Activated gamma-delta T cell (primary cell): Measurements from ENCODE around the gene SKI.

Source experiments
- DNase-seq: peaks from one replicate; lab custom pipeline; 2025; lab: John Stamatoyannopoulos, UW

The SKI gene

DNA sequence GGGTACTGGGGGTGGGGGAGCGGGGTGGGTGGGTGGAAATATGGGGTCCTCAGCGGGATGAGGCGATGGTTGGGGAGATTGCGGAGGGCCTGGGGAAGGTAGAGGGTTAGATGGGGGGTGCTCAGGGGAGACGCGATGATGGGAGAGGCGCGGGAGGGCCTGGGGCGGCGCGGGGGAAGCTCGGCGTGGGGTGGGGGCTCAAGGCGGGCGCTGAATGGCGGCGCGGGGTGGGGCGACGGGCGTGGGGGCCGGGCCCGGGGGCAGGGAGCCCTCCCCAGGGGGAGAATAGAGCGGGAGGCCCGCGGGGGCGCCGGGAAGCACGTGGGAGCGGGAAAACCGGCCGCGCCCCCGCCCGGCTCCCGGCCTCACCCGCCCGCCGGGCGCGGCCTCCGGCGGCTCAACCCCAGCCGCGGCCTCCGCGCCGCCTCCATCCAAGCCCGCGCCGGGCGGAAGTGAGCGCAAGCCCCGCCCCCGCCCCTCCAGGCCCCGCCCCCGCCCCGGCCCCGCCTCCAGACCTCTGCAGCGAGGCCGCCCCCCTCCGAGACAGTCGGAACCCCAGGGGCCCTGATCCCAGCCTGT is 33.7 kb upstream of the SKI start, which contains the start of gene FAAP20:
FAAP20 (minus strand) TSS at position 454 of the 579 bp plus-strand sequence; CDS start at position 431, 23 bp downstream.
- DNase-seq = peak; percentile 70

DNA sequence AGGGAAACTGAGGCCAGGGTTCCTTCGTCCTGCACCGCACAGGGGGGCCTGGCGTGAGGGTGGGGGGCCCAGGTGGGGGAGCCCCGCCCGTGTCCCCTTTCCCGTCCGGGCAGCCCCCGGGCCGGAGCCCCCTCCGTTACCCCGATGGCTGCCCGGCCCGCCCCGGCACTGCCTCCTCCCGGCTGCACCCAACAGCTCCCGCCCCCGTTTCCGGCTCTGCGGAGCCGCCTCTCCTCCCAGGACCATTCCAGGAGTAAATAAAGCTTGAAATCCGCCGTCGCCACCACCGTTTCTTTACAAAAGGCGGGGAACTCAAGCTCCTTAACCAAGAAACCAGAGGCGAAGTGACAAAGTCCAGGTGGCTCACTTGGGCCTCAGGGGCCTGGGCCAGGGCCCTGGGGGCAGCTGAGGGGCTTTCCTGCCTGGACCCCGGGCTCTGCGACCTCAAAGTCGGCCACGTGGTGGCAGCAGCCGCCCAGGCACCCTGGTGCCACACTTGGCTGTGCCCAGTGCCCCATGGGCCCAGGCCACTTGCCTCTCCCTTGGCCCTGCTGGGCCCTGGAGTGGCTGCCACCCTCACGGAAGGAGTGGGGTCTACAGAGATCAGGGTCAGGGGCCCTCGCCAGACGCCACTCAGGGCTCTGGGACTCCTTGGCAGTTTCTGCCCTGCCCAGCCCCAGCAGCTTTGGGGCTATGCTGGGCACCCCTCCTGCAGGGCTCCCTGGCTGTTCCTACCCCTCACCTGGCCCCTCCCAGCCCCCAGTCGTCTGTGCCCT is 33.0 kb upstream of the SKI start:
- peak; percentile 80 for DNase-seq

DNA sequence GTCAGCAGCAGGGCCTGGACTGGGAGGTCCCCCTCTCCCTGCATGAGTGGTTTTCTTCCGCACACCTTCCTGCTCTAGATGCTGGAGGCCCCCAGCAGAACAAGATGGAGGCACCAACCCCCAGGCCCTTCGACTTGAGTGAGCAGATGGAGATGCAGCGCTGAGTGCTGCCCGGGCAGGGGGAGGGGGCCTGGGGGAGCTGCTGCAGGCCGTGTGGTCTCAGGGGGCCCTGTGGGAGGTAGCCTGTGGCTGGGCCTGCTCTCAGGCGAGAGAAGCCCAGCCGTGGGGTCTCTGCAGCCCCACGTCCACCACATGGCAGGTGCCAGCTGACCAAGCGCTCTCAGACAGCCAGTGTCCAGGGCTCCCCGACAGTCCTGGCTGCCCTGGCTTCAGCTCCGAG is 32.3 kb upstream of the SKI start:
- DNase-seq = no peak

DNA sequence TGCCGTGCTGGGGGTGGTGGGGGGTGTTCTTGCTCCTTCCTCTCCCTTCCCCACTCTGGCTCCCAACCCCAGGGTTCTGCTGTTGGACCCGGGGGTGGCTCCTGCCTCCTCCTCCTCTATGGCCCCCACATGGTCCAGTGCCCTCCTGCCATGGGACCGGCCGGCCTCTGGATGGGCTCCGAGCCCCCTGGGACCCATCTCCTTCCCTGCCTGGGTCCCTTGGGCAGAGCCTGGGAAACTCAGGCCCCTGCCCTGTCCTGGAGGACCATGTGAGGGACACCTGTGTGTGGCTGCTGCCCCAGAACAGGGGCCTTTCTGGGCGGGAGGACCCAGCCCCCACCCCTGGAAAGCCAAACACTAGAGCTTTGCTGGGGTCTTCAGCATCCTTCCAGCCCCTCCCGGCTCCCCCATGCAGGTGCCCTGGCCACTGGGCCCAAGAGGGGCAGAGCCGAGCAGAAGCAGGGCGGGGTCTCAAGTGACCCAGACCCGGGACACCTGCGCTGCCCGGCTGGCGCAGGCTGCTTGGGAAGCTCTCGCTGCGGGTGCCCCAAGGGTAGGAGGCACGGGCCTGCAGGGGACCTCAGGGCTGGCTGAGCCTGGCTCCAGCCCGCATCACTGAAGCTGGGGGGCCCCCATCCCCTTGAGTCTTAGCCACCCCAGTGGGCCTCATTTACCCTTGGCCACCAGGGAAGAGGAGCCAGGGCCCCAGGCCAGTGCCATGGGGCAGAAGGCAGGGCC is 31.0 kb upstream of the SKI start:
- DNase-seq = no peak

DNA sequence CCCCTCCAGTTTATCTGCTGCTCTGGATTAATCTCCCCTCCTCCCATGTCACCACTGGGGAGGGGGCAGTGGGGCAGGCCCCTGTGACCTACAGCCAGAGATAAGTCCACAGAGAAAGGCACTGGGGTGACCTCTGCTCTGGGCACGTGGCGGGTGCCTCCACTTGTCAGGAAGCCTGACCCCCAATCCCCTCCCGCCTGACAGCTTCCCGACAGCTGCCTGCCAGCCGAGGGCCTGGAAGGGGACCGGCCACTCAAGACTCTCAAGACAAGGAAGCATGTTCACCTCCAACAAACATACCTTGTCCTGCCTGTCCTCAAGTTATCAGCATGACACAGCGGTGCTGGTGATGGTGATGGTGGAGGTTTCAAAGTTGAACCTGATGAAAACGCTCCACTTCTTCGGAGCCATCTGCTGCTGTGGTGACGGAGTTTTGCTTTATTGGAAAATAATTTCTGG is 30.4 kb upstream of the SKI start:
- no peak for DNase-seq

DNA sequence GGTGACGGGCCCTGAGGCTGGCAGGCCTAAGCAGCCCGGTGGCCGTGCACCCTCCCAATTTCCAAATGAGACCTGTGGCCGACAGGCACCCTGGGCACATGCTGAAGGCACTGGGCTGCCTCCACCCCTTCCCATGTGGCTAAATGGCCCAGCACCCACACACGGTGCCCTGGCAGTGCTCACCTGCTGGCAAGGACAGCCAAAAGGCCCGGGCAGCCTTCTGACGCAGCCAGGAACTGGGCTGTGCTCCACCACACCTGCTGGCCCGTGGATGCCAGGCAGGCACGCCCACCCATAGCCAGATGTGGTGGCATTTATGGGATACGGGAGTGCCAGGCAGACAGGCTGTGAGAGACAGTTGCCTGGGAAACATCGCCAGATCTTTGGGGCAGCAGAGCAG is 29.5 kb upstream of the SKI start:
- DNase-seq = no peak

DNA sequence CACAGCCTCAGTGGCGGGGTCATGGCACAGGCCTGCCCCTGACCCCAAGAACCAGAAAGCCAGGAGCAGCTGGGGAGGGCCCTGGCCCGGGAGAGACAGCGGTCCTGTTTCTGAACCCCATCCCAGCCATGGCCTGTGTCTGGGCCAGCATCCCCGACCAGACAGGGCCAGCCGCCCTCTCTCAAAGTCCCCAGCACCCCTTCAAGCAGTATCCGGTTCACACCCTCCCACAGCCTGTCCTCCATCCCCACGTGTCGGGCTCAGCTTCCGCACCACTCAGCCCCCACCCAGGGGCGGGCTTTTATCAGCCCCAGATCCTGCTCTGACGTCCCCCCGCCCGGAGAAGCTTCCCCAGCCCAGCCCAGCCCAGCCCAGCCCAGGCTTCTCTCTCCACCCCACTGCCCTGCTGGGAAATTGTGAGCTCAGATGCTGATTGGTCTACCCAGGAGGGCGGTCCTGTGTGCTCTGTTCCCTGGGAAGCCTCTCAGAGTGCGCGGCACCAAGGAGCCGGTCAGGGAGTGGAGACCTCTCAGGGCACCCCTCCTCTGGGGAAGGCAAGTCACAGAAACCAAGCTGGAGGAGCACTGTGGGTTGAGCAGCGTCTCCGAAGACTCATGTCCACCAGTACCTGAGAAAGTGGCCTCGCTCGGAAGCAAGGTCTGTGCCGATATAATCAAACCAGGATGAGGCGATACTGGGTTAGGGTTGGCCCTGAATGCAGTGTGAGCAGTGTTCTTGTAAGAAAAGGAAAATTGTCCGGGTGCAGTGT is 28.9 kb upstream of the SKI start:
- peak; percentile 65 for DNase-seq

DNA sequence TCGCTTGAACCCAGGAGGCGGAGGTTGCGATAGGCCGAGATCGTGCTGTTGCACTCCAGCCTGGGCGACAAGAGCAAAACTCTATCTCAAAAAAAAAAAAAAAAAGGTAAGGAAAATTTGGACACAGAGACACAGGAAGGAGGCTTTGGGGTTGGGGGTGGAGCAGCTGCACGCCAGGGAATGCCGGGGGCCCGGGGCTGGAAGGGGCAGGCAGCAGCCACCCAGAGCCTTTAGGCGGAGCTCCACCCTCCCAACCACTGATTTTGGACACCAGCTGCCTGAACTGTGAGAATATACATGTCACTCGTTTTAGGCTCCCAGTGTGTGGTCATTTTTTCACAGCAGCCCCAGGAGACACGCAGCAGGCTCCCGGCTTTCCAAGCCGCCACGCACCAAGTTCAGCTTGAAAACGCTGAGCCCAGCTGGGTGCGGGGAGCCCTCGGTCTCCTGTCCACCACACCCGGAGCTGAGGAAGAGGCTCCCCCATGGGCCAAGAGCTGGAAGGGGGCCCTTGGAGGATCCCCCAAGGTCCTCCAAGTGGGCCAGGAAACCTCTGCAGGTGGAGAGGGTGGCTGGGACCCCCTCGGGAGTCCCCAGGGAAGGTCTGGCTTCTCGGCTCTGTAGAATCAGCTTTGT is 27.7 kb upstream of the SKI start:
- DNase-seq = no peak

DNA sequence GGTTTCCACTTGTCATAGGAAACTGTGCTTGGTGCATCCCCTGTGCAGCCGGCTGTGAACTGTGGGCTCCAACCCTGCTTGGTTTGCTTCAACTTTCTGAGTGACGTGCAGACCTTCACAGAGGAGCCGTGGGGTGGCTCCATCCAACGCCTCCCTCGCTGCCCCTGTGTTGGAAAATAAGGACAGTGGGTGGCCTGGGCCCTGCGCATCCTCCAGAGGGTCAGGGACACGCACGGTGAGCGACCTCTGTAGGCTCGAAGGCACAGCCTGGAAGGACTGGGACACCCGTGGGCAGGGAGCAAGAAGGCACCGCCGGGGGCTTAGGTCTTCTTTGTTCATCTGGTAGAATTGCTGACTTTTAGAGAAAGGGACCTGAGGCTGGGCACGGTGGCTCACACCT is 27.1 kb upstream of the SKI start:
- no peak for DNase-seq

DNA sequence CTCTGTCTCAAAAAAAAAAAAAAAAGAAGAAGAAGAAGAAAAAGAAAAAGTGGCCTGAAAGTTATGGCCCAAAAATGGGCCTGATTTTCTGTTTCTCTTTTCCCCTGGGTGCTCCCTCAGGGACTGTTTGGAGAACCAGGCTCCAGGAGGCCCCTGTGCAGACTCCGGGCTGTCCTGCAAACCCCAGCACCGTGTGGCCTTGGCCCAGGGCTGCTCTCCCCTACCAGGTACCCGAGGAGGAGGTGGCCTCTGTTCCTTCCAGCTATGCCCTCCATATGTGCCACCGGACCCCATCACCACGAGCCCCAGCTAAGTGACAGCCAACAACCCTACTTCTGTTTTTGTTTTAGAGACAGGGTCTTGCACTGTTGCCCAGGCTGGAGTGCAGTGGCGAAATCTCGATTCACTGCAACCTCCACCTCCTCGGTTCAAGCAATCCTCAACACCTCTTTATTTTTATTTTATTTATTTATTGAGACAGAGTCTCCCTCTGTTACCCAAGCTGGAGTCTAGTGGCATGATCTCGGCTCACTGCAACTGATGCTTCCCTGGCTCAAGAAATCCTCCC is 26.0 kb upstream of the SKI start:
- no peak for DNase-seq

DNA sequence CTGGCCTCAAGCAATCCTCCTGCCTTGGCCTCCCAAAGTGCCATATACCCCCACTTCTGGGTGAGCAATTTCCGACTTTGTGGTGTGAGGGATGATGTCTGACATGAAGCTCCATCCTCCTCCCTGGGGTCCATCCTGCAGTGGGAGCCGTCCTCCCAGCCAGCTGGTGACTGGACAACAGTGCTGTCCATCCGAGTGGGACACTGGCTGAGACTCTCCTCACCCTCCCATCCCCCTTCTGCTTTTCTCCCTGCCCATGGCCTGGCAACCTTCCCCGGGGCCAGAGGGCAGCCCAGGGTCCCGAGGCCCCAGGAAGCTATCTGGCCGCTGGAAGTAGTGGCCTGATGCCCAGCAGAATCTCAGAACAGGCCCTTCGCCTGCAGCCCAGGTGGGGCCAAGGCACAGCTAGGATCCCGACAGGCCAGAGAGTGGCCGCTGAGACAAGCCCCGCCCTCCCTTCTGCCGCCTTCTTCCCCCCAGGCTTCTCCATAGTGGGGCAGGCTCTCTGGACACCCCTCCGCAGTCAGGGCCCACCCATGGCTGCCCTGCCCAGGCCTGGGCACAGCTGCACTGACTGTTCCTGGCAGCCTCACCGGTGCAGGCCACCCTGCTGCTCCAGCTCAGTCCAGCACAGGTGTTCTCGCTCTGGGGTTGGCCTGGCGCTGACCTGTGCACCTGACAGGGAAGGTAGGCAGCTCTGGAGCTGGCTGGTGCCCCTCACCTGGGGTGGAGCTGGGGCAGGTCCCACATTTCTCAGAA is 25.1 kb upstream of the SKI start:
- no peak for DNase-seq

DNA sequence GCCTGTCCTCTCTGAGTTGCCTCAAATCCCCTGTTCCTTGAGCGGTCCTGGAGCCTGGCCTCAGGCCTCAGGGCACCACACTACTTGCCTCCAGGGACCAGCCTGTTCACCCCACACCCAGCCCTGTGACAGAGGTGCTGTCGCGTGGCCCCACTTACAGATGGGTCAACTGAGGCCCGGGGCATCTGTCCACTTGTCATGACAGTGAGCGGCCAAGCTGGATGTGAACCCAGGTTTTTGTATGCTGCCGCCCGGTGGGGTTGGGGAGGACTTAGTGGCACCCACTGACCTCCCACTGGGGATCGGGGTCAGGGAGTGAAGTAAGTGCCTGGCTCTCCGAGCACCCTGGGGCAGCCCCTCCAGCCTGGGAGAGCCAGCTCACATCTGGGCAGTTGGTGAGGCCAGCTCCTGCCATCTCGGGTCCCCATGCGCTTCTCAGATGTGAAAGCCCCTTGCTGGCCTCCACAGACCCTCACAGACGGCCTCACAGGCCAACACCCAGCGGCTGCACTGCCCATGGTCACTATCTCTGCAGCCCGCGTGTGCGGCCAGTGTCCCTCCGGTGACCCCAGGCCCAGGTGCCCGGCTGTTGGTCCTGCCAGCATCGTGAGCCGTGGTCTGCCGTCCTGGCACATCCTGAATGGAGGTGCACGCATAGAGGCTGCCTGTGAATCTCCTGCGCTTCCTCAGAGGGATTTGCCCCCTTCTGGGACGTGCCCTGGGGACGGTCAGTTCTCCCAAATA is 24.3 kb upstream of the SKI start:
- no peak for DNase-seq

DNA sequence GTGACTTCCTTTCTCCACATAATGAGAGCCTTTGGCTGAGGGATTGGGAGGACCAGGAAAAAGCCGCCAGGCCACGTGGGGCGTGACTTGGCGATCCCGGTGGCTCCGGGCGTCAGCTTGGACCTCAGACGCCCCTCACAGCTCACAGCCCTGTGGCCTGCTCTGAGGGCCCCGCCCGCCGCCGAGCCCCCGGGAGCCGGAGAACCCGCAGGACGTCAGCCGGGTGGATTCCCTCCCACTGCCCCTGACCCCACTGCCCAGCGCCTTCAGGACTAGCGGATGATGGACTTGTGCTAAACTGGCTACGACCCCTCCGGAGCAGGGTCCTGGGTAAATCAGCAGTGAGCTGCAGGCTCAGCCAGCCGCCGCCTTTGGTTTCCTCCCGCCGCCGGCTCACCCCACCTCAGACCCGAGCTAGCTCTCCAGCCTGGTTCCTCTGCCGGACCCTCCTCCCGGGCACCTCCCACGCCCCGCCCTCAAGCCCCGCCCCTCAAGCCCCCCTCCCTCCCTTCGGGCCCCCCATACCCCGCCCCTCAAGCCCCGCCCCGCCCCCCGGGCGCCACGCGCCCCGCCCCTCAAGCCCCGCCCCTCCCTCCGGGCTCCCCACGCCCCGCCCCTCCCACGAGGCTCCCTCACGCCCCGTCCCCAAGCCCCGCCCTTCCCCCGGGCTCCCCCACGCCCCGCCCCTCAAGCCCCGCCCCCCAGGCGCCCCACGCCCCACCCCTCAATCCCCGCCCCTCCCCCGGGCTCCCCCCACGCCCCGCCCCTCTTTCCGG is 23.5 kb upstream of the SKI start:
- DNase-seq = peak; percentile 89

DNA sequence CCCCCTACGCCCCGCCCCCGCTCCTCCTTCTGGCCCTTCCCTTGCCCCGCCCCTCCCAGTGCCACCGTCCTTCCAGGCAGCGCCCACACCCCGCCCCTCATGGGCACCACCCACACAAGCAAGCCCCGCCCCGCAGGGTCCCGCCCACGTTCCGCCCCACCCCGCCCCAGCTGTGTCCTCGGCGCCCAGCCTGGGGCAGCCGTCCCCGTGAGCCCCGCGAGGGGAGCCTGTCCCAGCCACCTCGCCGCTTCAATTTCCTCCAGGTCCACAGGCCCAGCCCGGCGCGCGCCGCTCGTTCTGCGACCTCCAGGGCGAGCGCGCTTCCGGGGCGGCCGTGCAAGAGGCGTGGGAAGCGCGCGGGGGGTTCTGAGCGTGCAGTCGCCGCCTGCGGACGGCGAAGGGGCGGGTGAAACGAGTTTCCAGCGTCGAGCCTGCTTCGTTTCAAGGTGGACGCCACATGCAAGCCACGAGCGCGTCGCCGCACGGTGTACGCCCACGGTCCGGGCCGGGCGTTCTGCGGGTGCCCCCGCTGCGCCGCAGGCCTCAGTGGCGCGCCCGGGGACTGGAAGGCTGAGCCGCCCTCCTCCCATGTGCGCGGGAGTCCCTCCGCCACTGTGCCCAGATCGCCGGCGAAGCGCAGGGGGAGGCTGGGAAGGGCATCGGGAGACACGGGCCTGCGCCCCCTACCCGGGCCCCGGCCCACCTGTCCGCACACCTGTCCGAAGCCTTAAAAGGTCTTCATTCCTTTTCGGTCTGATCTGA is 22.7 kb upstream of the SKI start:
- DNase-seq = no peak

DNA sequence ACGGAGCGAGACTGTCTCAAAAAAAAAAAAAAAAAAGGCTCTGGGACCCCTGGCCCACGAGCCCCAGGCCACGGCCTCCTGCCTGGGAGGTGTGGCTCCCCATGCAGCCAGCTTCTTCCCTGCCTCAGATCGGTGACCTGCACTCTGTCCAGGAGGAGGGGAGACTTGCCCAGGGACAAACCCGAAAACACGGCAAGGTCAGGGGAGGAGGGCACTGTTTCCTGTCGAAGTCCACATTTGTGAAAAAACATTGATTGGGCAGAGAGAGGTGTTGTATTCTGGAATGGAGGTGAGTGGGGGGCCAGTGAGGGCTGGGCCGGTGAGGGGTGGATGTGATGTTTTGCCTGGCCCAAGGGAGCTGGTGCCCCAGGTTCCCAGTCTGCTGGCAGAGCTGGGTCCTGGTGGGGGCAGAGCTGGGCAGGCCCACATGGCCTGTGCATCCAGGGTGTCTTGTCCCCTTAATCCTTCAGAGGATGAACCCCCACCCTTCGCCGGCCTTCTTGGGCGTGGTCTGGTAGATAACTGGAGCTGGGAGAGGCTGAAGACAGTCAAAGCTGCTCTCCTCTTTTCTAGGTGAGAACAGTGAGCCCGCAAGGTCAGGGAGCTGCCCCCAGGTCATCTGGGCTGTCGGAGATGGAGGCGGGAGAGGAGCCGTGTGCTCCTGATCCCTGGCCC is 21.2 kb upstream of the SKI start:
- no peak for DNase-seq

DNA sequence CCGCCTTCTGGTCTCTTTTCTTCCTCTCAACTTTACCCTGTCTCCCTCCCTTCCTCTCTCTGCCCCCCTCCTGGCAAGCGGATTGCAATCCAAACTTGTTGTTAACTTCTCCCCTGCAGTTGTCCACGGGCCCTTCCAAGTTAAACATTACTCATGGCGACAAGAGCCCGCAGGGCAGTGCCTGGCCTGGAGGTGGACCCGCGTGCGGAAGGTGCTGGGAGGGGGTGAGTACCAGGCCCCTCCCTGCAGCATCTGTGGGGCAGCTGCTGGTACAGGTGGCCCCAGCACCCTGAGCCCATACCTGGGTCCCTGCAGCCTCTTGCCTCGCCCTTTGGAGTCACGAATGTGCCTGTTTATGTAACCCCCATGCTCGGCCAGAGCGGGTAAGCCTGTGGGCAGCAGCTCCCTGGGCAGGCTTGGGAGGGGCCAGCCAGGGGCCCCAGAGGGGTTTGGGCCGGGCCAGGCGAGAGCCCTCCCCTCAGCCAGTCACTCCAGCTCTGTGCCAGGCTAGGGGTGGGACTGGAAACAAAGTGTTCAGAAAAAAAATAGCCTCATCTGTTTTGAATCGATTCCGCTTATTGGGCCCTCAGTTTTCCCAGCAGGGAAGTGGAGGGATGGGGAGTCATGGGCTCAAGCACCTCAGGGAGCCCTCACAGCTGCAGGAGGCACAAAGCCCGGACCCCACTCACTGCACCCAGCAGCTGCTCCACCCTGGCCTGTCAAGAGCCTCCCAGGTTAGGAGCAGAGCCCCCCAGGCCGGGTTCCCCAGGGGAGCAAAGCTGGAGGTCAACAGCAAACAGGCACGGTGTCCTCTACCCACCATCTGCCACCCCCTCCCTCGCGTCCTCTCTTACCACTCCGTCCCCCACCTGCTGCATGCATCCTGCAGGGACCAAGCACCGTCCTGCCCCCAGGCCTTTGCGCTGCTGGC is 19.5 kb upstream of the SKI start:
- no peak for DNase-seq
